GM21528 (cell line): ENCODE measurements around the gene ENO2.

ENCODE experiments used
- ATAC-seq: cut with Tn5 transposase; IDR thresholded peaks from one replicate; pipeline ENCODE4 v1.9.1; 2021; ENCODE audit warnings: mild to moderate bottlenecking, moderate library complexity; ENCODE audit not compliant: unreplicated experiment, low FRiP score

Gene ENO2

GRCh38 chr12:6946033-6946919 is 31.9 kb downstream of the ENO2 start:
- peak; percentile 20 for ATAC-seq

DNA sequence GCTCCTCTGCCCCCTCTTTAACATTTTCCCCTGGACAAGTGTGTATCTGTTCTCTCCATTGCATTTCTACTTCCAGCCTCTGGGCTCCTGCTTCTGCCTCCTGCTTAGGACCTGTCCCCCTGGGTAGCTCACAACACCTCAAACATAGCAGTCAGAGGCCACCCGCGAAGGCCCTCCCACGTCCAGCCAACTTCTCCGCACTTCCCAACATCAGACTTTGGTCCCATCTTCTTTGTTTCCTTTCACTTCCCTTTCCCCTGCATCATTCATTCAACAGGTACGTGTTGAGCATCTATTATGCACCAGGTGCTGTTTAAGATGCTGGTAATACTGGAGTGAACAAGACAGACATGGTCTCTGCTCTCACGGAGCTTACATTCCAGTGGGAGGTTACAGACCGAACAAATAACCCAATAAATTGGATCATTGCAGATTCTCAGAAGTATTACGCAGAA is 32.6 kb downstream of the ENO2 start:
- ATAC-seq = no peak

DNA sequence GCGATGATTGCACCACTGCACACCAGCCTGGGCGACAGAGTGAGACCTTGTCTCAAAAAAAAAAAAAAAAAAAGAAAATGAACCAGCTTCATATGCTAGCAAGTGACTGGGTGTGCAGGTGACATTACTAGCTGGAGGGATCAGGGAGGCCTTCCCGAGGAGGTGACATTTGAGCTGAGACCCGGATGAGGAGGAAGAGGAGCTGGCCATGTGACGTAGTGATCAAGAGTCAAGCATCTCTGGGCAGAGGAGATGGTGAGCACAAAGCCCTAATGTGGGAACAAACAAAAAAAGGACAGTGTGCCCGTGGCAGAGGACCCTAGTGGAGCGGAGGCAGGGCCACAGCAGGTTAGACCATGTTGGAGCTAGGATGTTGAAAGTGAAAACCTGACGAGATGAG is 33.2 kb downstream of the ENO2 start:
- no peak for ATAC-seq

DNA sequence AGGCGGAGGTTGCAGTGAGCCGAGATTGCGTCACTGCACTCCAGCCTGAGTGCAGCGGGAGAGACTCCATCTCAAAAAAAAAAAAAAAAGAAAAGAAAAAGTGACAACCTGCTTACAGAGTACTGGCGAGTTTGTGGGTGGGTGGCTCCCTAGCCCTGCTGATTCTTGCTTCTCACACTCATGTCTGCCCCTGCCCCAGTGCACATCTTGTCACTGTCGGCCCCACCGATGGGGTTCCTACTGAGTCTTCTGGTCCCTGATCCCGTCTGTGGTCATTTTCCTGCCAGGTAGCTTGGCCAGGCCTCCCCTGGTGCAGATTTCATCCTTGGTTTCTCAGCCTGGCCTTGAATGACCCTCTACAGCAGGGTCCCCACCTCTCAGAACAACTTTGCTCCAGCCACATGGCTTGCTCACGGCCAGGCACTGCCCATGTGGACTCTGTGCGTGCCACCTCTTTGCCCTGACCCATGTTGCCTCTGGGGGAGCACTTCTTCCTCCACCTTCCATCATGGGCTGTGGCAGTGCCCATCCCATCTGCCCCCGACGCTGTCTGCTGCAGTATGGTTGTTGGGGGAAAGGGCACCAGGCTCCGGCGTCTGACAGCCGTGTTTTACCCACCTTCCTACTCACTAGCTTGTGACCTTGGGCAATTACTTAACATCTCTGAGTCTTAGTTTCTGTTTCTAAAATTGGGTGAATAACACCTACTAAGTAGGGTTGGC is 34.7 kb downstream of the ENO2 start:
- ATAC-seq = no peak

DNA sequence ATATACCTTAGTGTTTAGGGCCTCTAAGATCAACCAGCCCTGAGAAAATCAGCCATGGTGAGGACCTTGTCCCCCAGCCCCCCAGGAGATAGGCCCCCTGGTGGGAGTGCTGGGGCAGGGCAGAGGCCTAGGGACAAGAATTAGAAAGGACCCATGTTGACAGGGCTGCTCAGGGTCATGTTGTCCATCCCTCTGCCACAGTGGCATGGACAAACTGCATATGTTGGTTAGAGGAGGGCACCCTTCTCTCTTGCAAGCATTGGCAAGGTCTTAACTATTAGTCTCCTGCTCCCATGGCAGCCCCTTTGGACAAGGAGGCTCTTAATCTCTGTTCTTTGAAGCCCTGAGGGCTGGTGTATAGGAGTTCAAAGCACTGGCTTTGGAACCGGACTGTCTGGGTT is 36.0 kb downstream of the ENO2 start:
- ATAC-seq = no peak

- ATAC-seq = no peak
Measured at GRCh38 chr12:6950811-6951540, 36.6 kb downstream of the ENO2 start, which contains the start of gene PTPN6. PTPN6 (plus strand) TSS chr12:6951356; CDS start chr12:6951513, 157 bp downstream.

- ATAC-seq = no peak
Measured at GRCh38 chr12:6951551-6952120, 37.3 kb downstream of the ENO2 start.

- ATAC-seq = no peak
Measured at GRCh38 chr12:6952121-6952862, 37.9 kb downstream of the ENO2 start.

DNA sequence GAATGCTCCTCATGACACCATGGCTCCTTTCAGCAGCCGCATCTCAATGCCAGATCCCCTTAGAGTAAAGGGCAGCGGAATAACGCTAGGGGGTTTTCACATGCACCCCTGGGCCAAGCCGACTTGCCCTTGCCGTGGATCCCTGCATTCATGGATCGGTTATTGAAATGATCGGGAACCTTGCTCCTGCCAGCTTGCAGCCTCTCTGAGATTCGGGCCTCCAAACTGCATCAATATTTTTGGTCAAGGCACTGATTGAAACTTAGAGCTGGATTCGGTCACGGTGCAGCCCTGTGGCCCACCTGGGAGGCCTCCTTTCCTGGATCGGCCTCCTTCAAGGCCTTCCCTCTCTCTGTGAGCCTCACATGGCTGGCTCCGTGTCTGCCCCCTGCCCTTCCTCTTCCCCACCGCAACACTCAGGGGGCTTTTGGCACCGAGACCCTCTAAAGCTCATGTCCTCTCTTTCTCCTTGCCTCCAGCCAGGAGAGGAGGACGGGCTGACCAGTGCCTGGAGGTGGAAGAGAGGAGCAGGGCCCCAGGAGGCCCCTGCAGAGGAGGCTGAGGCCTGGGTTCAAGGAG is 38.6 kb downstream of the ENO2 start:
- no peak for ATAC-seq

- ATAC-seq = peak; percentile 44
Measured at GRCh38 chr12:6953442-6954315, 39.3 kb downstream of the ENO2 start.

- ATAC-seq = no peak
Measured at GRCh38 chr12:6954316-6955107, 40.1 kb downstream of the ENO2 start.

GRCh38 chr12:6955108-6956020 is 41.0 kb downstream of the ENO2 start:
- ATAC-seq = no peak

DNA sequence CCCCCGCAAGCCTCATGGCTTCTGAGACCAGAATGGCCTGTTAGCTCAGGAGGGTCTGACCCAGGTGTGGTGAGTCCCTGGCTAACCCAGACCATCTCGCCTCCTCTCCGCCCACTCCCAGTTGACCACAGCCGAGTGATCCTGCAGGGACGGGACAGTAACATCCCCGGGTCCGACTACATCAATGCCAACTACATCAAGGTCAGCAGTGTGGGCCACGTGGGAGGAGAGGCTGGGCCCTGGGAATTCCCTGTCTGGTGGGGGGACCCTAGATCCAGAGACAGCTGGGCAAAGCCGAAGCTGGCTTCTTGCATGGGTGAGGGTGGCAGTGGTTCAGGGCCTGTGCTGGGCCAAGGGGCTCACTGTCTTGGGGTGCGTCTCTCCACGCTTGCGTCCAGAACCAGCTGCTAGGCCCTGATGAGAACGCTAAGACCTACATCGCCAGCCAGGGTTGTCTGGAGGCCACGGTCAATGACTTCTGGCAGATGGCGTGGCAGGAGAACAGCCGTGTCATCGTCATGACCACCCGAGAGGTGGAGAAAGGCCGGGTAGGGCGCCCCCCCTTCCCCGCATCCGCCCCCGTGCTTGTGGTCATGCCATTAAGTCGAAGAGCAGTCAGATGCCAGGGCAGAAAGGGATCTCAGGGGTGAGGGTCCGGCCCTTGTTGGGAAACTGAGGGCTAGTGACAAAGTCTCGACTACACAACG is 41.8 kb downstream of the ENO2 start:
- ATAC-seq = no peak

DNA sequence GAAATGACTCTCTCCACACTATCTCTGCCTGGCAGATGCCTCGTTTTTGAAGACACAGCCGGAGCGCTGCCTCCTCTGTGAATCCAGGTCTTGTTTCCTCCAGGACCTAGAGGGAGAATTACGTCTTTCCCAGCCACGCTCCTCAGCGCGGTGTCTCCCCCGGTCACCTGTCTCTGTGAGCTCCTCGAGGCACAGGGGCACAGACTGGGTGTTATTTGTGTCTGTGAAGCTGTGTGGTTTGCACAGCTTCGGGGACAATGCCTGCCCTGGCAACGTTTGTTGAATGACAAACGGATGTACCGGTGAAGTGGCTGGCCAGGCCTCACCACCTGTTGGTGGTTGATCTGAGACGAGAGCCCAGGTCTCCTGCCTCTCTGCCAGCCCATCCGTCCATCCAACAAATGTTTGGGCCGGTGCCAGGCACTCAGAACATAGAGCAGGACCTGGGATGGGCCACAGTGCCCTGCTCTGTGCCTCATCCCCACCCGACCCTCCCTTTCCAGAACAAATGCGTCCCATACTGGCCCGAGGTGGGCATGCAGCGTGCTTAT is 42.8 kb downstream of the ENO2 start:
- no peak for ATAC-seq

GRCh38 chr12:6957741-6958608 is 43.6 kb downstream of the ENO2 start:
- no peak for ATAC-seq
